Central memory CD4-positive, alpha-beta T cell (primary cell): ENCODE data around the gene ZNF106.

Source experiments
- DNase-seq: peaks from one replicate; pipeline ENCODE4 v3.0.0; 2022

The ZNF106 gene

GRCh38 chr15:42471002-42471401, 19.9 kb downstream of the ZNF106 start:
- DNase-seq: no peak

GRCh38 chr15:42465520-42466259, 25.3 kb downstream of the ZNF106 start:
- DNase-seq: no peak

DNA sequence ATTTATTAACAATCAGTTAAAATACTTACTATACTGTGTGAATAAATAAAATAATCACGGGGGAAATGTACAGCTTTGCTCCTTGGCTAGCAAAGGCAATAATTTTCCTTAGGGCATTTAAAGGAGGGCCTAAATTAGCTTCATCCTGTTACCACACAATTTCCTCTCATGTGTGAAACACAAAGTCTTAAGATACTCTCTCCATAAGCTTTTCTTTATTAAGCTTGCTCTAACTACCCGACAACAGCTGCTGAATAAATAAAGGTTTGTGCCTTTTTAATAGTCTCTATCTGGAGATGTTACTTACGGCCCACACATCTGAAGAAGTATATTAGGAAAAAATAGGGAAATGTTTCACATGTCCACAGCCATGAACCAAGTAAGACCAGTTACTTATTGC, 29.7 kb downstream of the ZNF106 start:
- no peak for DNase-seq

- DNase-seq: no peak
Measured at GRCh38 chr15:42457445-42458442, 33.2 kb downstream of the ZNF106 start.

DNA sequence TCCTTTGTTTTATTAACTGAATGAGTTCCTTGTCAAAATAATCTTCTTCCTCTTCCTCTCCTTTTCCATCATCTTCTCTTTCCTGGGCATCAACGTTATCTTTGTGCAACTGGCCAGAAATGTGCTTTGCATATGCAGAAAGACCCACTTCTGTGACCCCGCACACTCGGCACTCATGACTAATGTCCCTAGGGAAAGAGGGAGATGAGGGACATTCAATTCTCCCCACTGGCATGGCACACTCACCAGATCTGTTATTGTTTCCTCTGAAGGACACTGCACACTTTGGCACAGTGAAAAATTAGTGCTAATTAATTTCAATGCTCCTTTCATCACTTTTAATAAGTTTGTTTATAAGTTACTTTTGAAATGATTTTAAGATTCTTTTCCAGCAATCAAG, 34.0 kb downstream of the ZNF106 start:
- DNase-seq: no peak

GRCh38 chr15:42456531-42456930, 34.4 kb downstream of the ZNF106 start:
- no peak for DNase-seq

GRCh38 chr15:42453826-42454225, 37.1 kb downstream of the ZNF106 start:
- DNase-seq: no peak

- no peak for DNase-seq
Measured at GRCh38 chr15:42450425-42450790, 40.5 kb downstream of the ZNF106 start.

DNA sequence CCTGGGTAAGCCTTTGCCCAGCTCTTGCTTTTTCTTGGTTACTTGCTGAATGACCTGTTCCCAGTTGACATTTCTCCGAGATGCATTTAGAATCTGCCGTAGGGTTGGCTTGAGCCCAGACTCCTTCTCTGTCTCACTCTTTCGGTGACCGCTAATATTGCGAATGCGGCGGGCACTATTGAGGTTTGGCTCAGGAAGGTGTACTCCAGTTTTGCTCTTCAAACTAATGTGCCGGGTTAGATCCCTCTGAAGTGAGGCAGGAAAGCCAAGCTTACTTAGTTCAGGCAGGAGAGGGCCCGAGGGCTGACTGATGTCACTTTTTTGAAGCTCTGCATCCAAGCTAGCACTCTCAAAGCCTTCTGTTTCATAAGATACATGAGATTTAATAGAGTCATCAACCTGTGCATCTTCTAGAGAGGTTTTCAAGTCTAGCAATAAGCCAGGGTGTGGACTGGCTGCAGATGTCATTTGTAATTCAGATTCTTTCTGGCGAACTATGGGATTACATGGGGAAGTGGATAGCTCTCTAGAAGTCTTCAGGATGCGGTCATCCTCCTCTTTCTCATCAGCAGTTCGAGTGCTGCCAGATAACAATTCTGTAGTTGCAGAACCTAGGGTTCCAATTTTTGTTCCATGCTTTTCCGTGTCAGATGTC, 41.0 kb downstream of the ZNF106 start:
- DNase-seq: no peak

DNA sequence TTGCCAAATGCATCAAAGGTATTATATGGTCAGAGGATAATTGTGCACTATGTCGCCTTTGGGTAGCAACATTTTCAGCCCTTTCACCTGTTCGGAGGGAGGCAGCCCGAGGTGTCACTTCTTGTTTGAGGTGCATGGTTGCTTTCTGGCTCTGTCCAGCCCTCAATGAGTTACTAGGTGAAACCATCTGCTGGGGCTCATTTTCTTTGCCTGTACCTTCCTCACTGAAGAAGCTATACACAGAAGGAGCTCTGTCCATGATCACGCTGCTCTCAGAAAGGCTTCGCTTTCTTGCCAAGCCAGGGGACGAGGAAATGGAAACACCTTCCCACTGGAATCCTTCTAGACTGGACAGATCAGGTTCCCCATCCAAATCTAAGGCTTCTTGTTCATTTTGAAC, 42.7 kb downstream of the ZNF106 start:
- DNase-seq: no peak

- no peak for DNase-seq
Measured at GRCh38 chr15:42447599-42447998, 43.3 kb downstream of the ZNF106 start.

DNA sequence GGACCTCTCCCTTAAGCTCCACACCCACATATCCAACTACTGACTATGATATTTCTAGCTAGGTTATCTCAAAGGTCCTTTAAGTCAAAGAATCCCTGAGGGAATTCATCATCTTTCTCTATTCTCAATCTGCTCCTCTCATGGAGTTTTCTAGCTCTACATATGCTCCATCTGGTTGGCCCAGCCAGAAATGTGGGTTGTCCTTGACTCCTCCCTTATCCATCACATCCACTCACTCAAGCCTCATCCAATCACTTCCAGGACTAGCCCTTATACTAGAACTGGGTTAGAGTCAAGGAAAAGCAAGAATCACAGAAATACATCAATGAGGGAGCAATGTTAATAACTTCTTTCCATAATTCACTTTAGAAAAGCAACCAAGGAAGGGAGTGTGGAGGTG, 45.4 kb downstream of the ZNF106 start:
- no peak for DNase-seq

DNA sequence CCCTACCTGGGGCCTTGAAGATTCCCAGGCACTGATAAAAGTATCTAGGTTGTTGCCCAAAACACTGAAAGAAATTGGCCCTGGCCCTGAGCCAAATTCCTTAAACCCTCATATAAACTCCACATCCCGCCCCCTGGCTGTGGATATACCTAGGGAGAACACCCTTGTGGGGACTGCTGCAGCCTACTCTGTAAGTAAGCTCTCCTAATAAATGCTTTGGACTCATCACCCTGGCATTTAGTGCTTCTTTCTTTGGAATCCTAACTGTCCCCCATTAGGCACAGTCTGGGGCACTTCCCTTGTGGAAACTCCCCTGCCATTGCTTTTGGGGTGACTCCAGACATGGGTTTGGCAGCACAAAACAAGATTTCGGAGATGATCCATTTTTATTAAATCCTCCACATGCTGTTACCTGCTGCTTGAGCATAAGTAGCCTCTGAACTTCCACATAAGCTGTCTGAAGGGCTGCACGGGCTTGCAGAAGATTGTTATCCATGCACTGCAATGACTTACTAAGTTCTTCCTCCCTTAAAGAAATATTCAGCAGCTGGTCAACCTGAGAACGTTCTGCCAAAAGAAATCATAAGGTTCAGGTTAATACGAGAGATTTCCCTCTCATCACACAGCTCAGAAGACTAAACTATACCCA, 46.4 kb downstream of the ZNF106 start:
- no peak for DNase-seq

GRCh38 chr15:42427429-42428223, 63.3 kb downstream of the ZNF106 start:
- DNase-seq: no peak

GRCh38 chr15:42421376-42421775, 69.6 kb downstream of the ZNF106 start:
- no peak for DNase-seq

- DNase-seq: no peak
Measured at GRCh38 chr15:42419369-42419768, 71.6 kb downstream of the ZNF106 start.

DNA sequence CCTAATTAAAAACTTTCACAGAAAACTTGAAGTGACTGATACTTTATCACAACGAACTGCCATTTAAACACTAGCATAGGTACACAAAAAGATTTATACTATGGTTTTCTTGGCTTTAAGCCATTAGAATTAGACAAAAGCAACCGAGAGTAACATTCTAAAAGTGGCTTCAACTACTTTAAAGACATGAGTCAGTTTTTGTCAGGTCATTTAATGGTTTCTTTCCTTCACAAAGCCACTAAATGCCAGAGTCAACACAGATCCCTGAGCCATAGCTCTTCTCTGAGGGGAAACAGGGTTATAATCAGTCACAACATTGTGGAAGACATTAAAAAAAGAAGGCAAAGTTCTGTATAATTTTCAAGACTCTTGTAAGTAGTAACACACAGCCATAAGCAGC, 77.0 kb downstream of the ZNF106 start:
- no peak for DNase-seq

DNA sequence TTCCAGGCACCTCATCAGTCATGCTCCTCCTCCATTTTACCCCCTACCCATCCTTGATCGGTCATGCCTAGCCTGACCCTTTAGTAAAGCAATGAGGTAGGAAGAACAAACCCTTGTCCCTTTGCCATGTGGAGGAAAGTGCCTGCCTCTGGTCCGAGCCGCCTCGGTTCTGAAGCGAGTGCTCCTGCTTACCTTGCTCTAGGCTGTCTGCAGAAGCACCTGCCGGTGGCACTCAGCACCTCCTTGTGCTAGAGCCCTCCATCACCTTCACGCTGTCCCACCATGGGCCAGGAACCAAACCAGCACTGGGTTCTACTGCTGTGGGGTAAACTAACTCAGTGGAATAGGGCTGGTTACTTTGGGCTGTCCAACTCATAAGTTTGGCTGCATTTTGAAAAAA, 79.1 kb downstream of the ZNF106 start:
- no peak for DNase-seq

GRCh38 chr15:42409011-42409410, 81.9 kb downstream of the ZNF106 start:
- DNase-seq: no peak

DNA sequence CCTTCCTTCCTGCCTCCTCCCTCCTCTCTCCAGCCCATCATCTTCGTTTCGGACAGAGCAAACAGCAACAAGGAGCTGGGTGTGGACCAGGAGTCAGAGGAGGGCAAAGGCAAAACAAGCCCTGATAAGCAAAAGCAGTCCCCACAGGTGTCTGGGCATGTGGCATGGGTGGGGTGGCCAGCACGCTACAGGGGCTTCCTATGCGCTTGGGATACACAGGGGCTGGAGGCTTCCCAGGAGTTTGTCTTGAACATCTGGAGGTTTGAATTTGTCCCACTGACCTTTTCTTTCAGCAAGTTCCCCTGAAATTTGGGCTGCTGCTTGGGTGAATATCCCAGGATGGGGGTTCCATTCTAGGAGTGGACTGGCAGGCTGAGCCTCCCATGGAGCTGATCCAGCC, 82.8 kb downstream of the ZNF106 start:
- DNase-seq: no peak

DNA sequence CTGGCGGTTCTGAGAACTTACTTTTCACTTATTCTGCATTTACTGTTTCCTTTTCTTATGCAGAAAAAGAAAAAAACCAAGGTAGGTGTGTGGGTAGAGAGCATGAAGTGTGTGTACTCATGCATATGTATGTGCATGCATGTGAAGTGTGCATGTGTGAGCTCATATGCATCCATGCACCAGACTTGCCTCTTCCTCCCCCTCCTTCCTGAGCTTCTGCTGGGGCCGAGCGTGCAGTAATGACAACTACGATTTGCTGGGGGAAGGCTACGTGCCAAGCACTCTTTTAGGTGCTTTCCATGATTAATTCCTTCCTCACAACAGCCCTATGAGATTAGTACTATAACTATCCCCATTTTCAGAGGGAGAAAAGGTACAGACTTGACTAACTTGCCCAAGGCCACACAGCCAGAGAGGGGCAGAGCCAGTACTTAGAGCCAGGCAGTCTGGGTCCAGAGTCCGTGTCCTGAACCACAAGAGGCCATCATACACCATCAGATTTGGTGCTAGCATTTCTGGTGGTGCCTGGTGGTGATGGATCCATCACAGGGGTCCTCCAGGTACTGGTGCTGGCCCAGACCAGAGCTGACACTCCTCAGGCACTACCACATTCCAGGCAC, 85.0 kb downstream of the ZNF106 start:
- DNase-seq: no peak
